Stimulated activated CD8-positive, alpha-beta memory T cell treated with anti-CD3 and anti-CD28 coated beads, Interleukin-2, amount 100 ng/mL, for 1 hour (primary cell): Measurements from ENCODE around the gene AK9.
"Not testable (repeated sequence)": the region's sequence is repeated elsewhere in the genome, so short reads cannot be mapped to it uniquely, and the experiment has no call there.

ENCODE experiments used
- DNase-seq, 2 donors: peaks; one replicate each; pipeline ENCODE4 v3.0.0-alpha.2; 2020; ENCODE audit warnings: low read depth in 2 of 2

AK9 gene

GRCh38 chr6:109695468-109695867 is 4.5 kb upstream of the AK9 start:
- no peak for DNase-seq

DNA sequence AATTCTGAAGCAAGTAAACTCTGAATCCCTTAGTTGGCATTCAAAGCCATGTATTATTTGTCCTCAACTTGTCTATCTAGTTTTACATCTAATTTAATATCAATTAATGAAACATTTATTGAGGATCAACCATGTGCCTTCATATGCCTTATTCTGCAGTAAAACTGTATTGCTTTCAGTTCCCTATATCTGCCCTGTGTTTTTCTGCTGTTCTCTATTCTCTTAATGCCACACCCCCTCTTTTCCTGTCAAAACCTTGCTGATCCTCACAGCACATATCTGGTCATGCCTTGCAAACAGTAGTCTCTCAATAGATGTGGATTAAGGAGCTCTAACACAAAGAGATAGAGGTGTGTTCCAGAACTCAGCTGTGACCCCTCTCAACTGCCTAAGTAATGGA is 2.1 kb upstream of the AK9 start:
- no peak for DNase-seq

DNA sequence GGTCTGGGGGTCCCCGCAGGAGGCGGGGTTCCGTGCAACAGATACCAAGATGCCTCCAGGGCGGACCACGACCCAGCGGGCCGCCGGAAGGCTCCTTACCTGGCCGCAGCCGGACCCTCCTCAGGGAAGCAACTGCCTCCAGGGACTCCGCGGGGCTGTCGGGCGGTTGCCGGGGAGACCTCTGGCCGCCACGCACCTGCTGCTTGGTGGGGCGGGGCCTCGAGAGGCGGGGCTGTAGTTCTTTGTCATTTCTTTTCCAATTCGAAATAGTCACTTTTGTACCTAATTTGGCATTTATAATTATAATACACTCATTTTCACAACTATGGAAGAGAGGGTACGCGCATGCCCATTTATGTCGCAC is 647 bp downstream of the AK9 start:
- peak; percentile 25 to 32 for DNase-seq

GRCh38 chr6:109687271-109687761 is 3.7 kb downstream of the AK9 start:
- DNase-seq, result no peak

- no peak for DNase-seq
These were observed 4.3 kb downstream of the AK9 start for GRCh38 chr6:109686566-109687265.

- not testable (repeated sequence) for DNase-seq
These were observed 12.1 kb downstream of the AK9 start for GRCh38 chr6:109678661-109679505.

DNA sequence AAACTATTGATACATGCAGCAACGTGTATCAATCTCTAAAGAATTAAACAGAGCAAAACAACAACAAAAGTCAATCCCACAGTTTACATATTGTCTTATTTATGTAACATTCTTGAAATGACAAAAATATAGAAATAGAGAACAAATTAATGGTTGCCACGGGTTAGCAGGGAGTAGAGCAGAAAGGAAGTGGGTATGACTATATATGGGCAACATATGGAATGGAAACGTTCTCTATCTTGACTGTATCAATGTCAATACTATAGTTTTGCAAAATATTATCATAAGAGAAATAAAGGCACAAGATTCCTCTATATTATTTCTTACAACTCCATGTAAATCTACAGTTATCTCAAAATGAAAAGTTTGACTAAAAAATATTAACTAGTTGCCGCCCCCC is 12.8 kb downstream of the AK9 start:
- DNase-seq, result no peak

- DNase-seq, result no peak
These were observed 14.3 kb downstream of the AK9 start for GRCh38 chr6:109676724-109677123.

DNA sequence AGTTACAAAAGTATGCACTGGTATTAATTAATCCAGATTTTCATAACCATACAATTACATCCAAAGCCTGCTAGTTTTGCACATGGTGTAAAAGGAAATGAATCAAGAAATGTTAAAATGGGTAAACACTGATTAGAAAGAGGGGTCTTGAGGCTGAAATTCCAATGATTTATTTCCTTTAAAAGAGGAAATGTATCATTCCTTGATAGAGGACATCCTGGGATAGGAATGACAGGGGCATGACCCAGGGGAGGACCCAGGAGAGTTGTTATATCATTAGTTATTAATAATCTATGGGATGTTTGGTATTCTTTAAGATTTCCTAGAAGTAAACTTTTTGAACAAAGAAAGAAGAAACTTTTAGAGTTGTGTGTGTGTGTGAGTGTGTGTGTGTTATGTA is 18.2 kb downstream of the AK9 start:
- DNase-seq, result no peak

DNA sequence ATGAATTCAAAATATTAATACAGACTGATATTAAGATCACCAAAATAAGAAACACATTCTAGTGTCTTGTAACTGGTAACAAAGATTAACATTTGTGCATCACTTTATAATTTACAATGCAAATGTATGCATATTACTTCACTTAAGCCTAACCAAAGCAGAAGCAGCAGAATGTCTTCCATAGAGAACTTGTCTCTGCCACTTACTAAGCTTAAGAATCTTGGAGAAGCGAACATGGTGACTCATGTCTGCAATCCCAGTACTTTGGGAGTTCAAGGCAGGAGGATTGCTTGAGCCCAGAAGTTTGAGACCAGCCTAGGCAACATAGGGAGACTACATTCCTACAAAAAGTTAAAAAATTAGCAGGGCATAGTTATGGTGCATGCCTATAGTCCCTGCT is 18.8 kb downstream of the AK9 start:
- no peak for DNase-seq

GRCh38 chr6:109671733-109672132 is 19.3 kb downstream of the AK9 start:
- DNase-seq, result no peak

DNA sequence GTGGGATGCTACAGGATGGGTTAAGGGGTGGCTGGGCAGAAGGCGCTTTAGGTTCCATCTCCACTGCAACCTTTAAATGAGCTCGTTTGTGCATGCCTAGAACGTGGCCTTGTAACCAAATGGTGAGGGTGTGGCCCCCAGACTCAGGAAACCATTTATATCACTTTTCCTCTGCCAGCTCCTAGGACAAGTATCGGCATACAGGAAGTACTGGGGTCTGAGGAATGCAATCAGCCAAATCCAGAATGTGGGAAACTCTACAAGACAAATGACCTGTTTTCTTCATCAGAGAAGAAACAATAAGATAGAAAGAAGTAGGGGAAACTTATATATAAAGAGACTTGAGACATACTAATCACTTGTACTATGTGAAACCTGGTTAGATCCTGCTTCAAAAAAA is 21.2 kb downstream of the AK9 start:
- DNase-seq, result no peak

GRCh38 chr6:109662192-109662591 is 28.8 kb downstream of the AK9 start:
- DNase-seq, result no peak

GRCh38 chr6:109660526-109661320 is 30.3 kb downstream of the AK9 start:
- DNase-seq, result no peak

GRCh38 chr6:109655761-109656262 is 35.2 kb downstream of the AK9 start:
- DNase-seq, result no peak

- no peak for DNase-seq
These were observed 37.7 kb downstream of the AK9 start for GRCh38 chr6:109653264-109653663.

GRCh38 chr6:109644131-109644530 is 46.9 kb downstream of the AK9 start:
- DNase-seq, result no peak

DNA sequence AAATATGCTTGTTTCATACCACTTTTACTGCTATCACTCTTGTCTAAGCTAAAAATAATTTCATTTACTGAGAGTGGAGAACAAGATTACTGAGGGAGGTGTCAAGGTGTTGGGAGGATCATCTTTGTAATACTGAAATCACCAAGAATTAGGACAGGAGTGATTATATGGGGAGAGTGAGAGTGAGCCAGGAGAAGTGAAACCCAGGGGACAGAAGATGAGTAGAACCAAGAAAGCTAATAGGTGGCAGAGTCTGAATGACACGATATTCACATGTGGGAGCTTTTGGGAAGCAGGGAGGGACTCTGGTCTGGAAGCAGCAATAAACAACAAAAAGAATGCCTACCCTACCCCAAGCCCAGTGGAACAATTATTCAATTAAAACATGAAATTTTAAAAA is 58.6 kb downstream of the AK9 start:
- no peak for DNase-seq

GRCh38 chr6:109631403-109631802 is 59.6 kb downstream of the AK9 start:
- DNase-seq, result no peak

DNA sequence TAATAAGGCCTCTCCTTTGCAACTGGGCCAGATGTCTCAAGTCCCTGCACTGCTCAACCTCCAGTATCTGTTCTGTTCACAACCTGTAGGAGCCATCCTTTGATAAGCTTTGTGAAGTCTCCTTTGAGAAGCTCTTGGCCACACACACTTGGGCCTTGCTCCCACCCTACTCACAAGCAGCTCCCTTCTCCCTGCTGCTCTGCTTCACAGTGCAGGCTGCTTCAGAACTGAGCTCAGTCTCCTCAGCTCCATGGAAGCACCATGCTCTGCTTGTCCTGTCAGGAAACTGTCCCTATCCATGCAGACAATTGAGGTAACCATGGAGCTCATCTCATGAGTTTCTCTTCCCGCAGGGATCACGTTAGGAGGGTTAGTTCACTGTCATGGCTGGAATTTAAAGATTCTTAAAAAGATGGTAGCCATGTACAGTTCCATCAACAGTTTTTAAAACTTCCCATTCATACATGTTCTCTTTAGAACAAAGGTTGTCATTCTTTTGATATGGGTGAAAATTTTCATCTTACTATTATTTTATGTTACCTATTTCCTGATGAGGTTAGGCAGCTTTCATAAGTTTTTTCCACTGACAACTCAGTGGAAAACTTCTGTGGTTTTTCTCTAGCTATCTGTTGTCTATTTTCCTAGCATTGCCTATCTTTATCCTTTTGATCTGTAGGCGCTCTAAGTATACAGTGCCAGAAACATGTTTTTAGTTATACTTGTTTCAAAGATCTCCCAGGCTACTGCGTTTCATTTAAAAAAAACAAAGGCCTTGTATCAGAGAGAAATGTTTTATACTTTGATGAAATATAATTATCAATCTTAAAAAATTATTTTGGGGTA is 62.6 kb downstream of the AK9 start:
- no peak for DNase-seq

DNA sequence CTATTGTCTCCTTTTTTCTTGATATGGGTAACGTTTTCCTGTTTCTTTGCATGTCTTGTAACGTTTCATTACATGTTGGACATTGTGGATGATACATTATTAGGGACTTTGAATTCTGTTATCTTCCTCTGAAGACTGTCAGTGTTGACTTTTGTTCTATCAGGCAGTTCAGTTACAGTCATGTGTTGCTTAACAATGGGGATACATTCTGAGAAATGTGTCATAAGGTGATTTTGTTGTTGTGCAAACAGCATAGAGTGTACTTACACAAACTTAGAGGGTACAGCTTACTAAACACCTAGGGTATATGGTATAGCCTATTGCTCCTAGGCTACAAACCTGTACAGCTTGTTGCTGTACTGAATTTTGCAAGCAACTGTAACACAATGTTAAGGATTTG is 64.7 kb downstream of the AK9 start:
- no peak for DNase-seq
